D721Med (cell line): Measurements from ENCODE around the gene IGSF23.

Source experiments
- DNase-seq: peaks from one replicate; pipeline ENCODE4 v3.0.0; 2011; ENCODE audit warnings: low spot score; ENCODE audit not compliant: insufficient read length
- FAIRE-seq: peaks from 2 replicates; lab custom pipeline; 2011; peaks lifted over from hg19 to GRCh38; lab: Jason Lieb, UNC
- CTCF ChIP-seq: IDR thresholded peaks from 2 replicates; pipeline ENCODE4 v1.5.1; 2012; ENCODE audit warnings: mild to moderate bottlenecking, control low read depth; ENCODE audit not compliant: insufficient read depth; ENCODE audit errors: missing control alignments

The IGSF23 gene

GRCh38 chr19:44617110-44617880 is 3.9 kb downstream of the IGSF23 start:
- DNase-seq, result no peak
- no peak for FAIRE-seq
- no peak for TF ChIP-seq CTCF

- DNase-seq, result no peak
- FAIRE-seq, result no peak
- no peak for TF ChIP-seq CTCF
Observed at GRCh38 chr19:44618640-44619357, 5.4 kb downstream of the IGSF23 start.

GRCh38 chr19:44620667-44621066 is 7.3 kb downstream of the IGSF23 start:
- FAIRE-seq (no peak), DNase-seq (no peak)
- TF ChIP-seq CTCF, result no peak

- no peak for TF ChIP-seq CTCF
- no peak for FAIRE-seq
- DNase-seq, result no peak
Observed at GRCh38 chr19:44621367-44621766, 8.0 kb downstream of the IGSF23 start.

- no peak for TF ChIP-seq CTCF
- no peak for FAIRE-seq
- DNase-seq, result no peak
Observed at GRCh38 chr19:44623080-44623479, 9.7 kb downstream of the IGSF23 start.

- FAIRE-seq (no peak), DNase-seq (no peak)
- TF ChIP-seq CTCF, result no peak
Observed at GRCh38 chr19:44623626-44624025, 10.3 kb downstream of the IGSF23 start.
